CD4-positive, alpha-beta T cell treated with Interleukin-6 for 4 hours (primary cell): Measurements from ENCODE around the gene DOCK2.
"Not testable (repeated sequence)": the region's sequence is repeated elsewhere in the genome, so short reads cannot be mapped to it uniquely, and the experiment has no call there.

Source experiments
- DNase-seq: peaks from one replicate; pipeline ENCODE4 v3.0.0-alpha.2; 2020; ENCODE audit warnings: mixed read lengths

Gene DOCK2

GRCh38 chr5:169832845-169833244, 195.8 kb downstream of the DOCK2 start:
- DNase-seq, result no peak

GRCh38 chr5:169833681-169834292, 196.7 kb downstream of the DOCK2 start:
- DNase-seq, result not testable (repeated sequence)

GRCh38 chr5:169834540-169834939, 197.5 kb downstream of the DOCK2 start:
- not testable (repeated sequence) for DNase-seq

- no peak for DNase-seq
Measured at GRCh38 chr5:169836835-169837536, 199.9 kb downstream of the DOCK2 start.

DNA sequence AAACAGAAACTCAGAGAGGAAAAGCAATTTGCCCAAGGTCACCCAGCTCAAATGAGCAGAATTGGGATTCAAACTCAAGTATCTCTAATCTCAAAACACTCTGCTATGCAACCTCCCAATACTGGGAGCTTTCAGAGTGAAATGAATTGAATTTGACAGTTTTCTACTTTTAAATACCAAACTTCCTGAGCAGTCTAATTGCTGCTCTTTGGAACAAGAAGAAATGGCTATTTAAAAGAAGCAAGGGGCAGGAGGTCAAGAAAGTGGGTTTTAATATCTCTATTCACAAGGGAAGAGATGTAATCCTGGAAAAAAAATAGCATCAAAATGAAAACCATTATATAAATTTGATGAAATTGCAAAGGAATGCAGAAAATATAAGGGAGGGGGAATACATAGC, 200.6 kb downstream of the DOCK2 start:
- no peak for DNase-seq

- DNase-seq, result no peak
Measured at GRCh38 chr5:169838688-169839087, 201.6 kb downstream of the DOCK2 start.

GRCh38 chr5:169840405-169840804, 203.3 kb downstream of the DOCK2 start:
- DNase-seq, result no peak

DNA sequence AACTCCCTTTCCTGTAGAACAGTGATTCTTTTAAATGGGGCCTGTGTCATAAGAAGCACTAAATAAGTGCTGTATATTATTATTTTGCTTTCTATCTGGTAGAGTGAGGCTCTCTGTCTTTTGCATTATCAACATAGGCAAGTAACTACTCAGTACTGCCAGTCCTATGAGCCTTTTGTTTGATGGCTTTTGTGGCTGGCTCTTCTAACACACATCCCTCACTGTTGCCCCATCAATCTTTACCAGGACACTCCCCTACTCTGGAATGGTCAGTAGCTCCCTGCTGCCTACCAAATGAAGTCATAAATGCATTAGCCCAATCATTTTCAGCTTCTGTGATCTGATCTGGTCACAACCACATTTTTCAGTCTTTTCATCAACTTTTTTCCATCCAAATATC, 205.6 kb downstream of the DOCK2 start:
- no peak for DNase-seq

DNA sequence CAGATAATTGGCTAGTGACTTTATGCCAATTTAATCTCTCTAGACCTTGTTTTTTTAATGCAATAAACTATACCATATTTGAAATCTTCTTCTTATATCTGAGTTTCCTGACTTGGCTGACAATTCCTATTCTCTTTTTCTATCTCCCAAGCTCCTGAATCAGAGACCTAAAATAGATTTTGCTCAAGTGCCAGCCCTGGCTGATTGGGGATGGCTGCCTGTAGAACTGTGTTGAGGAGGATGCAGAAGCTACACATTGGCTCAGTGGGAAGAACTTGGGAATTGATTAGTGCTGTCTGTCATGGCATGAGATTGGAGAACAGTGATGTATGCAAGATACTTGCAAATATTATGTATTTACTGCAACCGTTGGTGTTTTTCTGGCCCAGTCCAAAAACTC, 210.4 kb downstream of the DOCK2 start:
- no peak for DNase-seq

GRCh38 chr5:169848271-169848670, 211.2 kb downstream of the DOCK2 start:
- DNase-seq, result no peak

DNA sequence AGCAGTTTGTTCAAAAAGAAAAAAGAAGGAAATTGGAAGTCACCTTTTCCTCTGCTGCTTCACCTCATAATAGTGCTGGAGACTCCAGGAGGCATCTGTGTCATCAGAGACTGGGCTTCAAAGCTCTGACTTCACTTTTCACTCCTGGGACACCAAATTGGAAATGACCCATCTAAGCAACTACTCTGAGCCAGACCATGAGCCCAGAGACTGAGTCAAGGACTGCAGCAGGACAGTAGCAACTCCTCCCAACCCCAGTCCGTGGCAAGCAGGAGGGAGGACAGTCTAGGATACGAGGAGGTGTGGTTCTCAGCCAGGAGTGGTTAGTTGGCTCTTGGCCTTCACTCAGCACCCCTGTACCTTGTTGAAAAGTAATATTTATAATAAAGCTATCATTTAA, 211.7 kb downstream of the DOCK2 start:
- DNase-seq, result no peak

GRCh38 chr5:169850409-169850808, 213.3 kb downstream of the DOCK2 start:
- no peak for DNase-seq

- no peak for DNase-seq
Measured at GRCh38 chr5:169851321-169851850, 214.3 kb downstream of the DOCK2 start.

GRCh38 chr5:169856571-169856970, 219.5 kb downstream of the DOCK2 start:
- DNase-seq, result no peak

DNA sequence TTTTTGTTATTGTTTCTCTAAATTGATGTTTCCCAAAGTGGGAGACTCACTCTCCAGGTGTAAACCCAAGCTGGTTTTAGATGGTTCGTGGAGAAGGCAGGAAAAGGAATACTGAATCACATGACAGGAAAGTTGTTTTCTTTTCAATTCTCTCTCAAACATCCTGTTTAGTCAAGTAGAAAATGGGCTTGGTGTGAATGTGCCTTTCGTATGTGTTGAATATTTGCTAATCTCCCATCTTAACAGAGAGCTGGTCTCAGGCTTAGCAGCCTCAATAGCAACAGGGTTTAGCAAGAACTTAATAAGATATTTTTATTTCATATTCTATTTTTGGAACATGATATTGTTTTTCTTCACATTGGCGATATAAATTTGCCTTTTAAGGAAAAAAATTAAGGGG, 223.5 kb downstream of the DOCK2 start:
- DNase-seq, result no peak

GRCh38 chr5:169861433-169861832, 224.4 kb downstream of the DOCK2 start:
- no peak for DNase-seq

DNA sequence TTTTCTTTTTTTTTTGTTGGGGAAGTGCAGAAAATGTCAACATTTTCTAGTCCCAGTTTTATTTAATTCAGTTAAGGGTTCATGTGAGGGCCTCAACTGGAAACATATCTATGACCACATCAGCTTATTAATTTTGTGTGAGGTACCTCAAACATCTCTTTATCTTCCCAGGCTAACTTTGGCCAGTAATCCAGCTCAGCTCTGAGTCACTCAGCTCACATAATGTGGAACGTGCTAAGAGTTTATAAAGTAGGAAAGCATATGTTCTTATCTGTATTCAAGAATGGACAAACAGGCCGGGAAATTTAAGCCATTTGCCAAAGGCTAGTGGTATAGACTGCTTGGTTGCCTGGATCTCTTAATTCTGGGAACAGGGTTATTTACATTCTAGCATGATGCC, 224.9 kb downstream of the DOCK2 start:
- DNase-seq, result no peak

DNA sequence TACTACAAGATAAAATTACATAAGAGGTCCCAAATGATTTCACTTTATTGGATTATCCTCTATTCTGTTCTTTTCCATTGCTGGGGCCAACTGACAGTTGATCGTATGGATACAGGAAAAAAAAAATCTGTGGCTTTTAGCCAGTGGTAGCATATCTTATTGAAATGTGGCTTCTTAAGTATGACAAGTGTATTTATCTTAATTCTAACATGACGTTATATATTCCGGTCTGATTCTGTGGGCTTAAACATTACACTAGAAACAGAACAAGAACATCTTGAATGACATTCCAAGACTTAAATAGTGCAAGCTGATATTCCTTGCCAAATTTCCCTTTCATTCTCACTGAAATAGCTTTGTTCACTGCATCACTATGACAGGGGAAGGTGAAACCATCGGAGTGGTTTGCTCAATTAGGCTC, 225.3 kb downstream of the DOCK2 start:
- DNase-seq, result no peak

DNA sequence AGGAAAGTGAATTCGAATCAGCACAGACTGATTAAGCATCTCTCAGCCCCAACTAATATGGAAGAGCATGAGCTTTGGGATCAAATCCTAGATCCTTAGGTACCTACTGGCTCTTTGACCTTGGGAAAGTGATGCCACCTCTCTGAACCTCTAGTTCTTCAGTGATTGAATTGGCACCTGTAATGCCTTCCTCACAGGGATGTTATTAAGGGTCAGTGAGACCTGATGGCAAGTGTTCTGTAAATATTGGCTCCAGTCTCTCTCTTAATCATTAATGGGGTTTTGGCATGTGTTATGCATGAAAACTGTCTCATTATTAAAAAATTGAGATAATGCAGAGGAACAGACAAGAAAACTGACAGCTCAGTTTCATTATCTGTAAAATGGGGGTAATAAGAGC, 227.4 kb downstream of the DOCK2 start:
- no peak for DNase-seq

- DNase-seq, result no peak
Measured at GRCh38 chr5:169867347-169867746, 230.3 kb downstream of the DOCK2 start.

DNA sequence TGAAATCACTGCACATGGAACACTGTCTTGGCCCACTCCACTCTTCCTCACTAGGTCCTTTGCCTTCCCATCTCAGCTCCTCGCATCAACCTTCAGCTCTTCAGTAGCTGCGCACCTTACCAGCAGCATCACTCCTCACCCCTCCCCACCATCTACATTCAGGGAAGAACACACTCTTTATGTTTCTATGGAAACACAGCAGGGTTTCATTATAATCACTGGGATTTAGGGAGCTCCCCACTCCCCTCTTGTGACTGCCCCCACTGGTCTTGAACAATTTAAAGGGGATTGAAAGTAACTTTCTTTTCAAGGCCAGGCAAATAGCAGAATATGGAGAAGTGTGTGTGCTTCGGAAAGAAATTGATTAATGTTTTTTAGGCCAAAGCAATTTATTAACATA, 232.0 kb downstream of the DOCK2 start:
- no peak for DNase-seq

- no peak for DNase-seq
Measured at GRCh38 chr5:169870211-169870610, 233.1 kb downstream of the DOCK2 start.

DNA sequence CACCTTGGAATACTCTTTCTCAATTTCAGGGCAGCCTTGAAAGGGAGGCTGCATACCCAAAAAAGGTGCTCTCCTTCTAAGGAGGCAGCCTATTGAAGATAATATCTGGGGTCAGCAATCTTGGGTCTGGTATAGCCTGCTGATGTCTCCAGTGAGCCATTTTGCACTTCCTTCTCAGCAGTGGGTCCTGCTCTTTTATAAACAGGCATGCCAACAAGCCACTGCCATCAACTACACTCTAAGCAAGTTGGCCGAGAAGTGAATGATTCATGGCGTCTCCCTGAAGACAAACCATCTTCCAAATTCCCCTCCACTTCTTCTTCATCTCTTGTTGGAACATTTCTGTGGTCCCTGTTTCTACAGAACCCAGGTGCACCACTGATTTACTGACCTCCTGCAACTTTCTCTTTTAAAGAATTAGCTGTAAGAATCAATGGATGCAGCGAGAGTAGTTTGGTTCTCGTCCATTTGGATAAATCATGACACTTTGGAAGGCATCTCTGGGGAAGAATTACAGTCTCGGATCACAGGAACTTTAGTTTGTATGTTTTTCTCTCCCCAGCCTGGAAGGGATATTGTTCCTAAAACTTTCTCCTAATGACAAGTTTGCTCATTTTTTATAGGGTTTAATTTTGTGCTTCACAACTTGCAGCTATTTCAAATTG, 234.9 kb downstream of the DOCK2 start:
- DNase-seq, result no peak

DNA sequence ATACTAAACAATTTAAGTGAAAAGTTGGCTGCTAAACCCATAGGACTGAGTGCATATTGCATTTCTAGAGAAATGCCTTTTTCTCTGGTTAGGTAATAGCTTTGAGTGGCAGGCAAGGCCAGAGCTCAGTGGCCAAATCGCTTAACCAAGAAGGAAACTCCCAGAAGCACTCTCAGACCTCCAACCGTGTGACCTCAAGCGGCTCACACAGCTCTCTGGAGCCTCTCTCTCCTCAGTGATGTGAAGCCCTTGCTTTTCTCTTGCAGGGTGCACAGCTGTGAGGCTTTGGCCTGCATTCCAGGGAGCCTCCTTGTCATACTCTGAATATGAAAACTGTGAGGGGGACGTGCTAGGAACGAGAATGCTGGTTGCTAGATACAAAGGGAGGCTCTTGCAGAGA, 236.6 kb downstream of the DOCK2 start:
- DNase-seq, result no peak
